ENCODE results near the gene CDC7. TPM values are rescaled to one million over a fixed set of nuclear protein-coding genes. Genes with fewer than 3 reads are reported as not detected.

The CDC7 gene
- total and polyA plus RNA-seq, 9 of the 15 experiments (the other 6 are each of a cell fraction or from before 2014, with no cell fraction given): 22.3 to 66.8 (median 44.2) TPM

DNA sequence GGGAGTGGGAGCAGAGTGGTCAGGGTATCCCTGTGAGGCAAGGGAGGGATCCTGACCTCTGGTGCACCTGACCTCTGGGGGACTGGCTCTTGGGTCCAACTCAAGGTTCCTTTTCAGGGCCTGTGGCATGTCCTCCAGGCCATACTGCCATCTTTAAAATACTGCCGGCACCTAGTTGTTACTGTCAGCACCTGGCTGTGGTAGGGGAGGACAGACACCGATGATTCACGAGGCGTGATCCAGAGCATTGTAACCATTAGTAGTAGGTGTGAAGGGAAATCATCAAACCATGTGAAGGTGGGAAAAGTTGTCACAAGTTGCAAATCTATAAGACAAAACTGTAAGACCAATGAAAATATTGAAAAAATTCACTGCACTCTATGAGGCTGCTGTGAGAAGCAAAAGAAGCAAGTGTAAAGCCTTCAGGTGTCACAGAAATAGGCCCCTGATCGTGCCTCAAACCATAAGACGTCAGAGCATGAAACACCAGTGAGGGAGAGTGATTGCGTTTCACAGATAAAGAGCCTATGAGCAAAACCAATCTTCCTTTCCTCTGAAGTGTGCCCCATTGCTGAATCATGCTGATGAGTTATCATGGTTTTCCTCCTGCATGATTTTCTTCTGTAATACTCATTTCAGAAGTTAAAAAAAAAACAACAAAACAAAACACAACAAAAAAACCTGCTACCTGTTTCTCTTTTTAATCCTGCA, 55.3 kb downstream of the CDC7 start (continued):
- TF ChIP-seq, protein P1, sequence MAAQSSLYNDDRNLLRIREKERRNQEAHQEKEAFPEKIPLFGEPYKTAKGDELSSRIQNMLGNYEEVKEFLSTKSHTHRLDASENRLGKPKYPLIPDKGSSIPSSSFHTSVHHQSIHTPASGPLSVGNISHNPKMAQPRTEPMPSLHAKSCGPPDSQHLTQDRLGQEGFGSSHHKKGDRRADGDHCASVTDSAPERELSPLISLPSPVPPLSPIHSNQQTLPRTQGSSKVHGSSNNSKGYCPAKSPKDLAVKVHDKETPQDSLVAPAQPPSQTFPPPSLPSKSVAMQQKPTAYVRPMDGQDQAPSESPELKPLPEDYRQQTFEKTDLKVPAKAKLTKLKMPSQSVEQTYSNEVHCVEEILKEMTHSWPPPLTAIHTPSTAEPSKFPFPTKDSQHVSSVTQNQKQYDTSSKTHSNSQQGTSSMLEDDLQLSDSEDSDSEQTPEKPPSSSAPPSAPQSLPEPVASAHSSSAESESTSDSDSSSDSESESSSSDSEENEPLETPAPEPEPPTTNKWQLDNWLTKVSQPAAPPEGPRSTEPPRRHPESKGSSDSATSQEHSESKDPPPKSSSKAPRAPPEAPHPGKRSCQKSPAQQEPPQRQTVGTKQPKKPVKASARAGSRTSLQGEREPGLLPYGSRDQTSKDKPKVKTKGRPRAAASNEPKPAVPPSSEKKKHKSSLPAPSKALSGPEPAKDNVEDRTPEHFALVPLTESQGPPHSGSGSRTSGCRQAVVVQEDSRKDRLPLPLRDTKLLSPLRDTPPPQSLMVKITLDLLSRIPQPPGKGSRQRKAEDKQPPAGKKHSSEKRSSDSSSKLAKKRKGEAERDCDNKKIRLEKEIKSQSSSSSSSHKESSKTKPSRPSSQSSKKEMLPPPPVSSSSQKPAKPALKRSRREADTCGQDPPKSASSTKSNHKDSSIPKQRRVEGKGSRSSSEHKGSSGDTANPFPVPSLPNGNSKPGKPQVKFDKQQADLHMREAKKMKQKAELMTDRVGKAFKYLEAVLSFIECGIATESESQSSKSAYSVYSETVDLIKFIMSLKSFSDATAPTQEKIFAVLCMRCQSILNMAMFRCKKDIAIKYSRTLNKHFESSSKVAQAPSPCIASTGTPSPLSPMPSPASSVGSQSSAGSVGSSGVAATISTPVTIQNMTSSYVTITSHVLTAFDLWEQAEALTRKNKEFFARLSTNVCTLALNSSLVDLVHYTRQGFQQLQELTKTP (IDR thresholded peaks at IDR 0.05; ENCODE audit: low read depth in 1 of 2, partially characterized antibody in 2 of 2): peak in 1 of 2 experiments; percentile 23
- TF ChIP-seq MAZ (CRISPR knock-in tag; conservative IDR thresholded peaks at IDR 0.05 in 1 of 2, IDR thresholded peaks at IDR 0.05 in 1 of 2) (peak in 1 of 2 experiments; percentile 42; a peak in 1 of 4 replicates), MAFK (IDR thresholded peaks at IDR 0.05; ENCODE audit: low read length) (peak; percentile 89), ZKSCAN8 (CRISPR knock-in tag; IDR thresholded peaks at IDR 0.05) (no peak), ATF7 (IDR thresholded peaks at IDR 0.05) (peak; percentile 77; the same call in 1 of the 2 replicates), SAP30 (IDR thresholded peaks at IDR 0.05; ENCODE audit: borderline replicate concordance, insufficient read depth, low read depth, low read length, poor library complexity, severe bottlenecking) (no peak), HMG20B (CRISPR knock-in tag; IDR thresholded peaks at IDR 0.05) (no peak), E2F6 (IDR thresholded peaks at IDR 0.05; ENCODE audit: borderline replicate concordance in 1 of 2, extremely low read depth in 1 of 2, insufficient read depth in 1 of 2, insufficient read length in 1 of 2, low read depth in 1 of 2, low read length in 1 of 2, poor library complexity in 1 of 2, severe bottlenecking in 1 of 2) (peak in 1 of 2 experiments; percentile 8), FOXJ2 (tag; IDR thresholded peaks at IDR 0.05) (peak; percentile 76; the same call in 1 of the 2 replicates), ZNF12 (CRISPR knock-in tag; IDR thresholded peaks at IDR 0.05) (no peak), C11orf30 (IDR thresholded peaks at IDR 0.05; ENCODE audit: low read depth) (peak; percentile 93), POLR3A (IDR thresholded peaks at IDR 0.05; ENCODE audit: borderline replicate concordance, extremely low read depth, insufficient read depth, insufficient read length) (no peak), DACH1 (IDR thresholded peaks at IDR 0.05; ENCODE audit: partially characterized antibody) (peak; percentile 24), SMAD3 (CRISPR knock-in tag; conservative IDR thresholded peaks at IDR 0.05) (0 out of 2 replicates have a peak, but pooled peaks have one; percentile 33), ZC3H11A (IDR thresholded peaks at IDR 0.05; ENCODE audit: low read depth, low read length) (no peak), LEF1 (IDR thresholded peaks at IDR 0.05) (peak; percentile 79; the same call in 1 of the 2 replicates), ZNF584 (CRISPR knock-in tag; IDR thresholded peaks at IDR 0.05; ENCODE audit: low read depth) (peak; percentile 57; the same call in 1 of the 2 replicates), ATF1 (CRISPR knock-in tag; IDR thresholded peaks at IDR 0.05) (no peak), ATF1 (tag; IDR thresholded peaks at IDR 0.05) (peak; percentile 90), MTA3 (IDR thresholded peaks at IDR 0.05; ENCODE audit: borderline replicate concordance) (peak; percentile 38; the same call in 1 of the 2 replicates), ELF4 (CRISPR knock-in tag; IDR thresholded peaks at IDR 0.05) (peak; percentile 48; the same call in 1 of the 2 replicates)
- TF ChIP-seq, protein P2, sequence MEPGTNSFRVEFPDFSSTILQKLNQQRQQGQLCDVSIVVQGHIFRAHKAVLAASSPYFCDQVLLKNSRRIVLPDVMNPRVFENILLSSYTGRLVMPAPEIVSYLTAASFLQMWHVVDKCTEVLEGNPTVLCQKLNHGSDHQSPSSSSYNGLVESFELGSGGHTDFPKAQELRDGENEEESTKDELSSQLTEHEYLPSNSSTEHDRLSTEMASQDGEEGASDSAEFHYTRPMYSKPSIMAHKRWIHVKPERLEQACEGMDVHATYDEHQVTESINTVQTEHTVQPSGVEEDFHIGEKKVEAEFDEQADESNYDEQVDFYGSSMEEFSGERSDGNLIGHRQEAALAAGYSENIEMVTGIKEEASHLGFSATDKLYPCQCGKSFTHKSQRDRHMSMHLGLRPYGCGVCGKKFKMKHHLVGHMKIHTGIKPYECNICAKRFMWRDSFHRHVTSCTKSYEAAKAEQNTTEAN (CRISPR knock-in tag; IDR thresholded peaks at IDR 0.05): no peak
